A172 (cell line): ENCODE measurements around the gene C11orf98. TPM values are rescaled to one million over a fixed set of nuclear protein-coding genes. Genes with fewer than 3 reads are reported as not detected.

Experiments
- total RNA-seq: library from RNA; depleted of rRNA; stranded (reverse); fragments of >200 nt; shearing (Covaris generic); gene quantifications from 2 replicates; pipeline ENCODE4 v1.2.3, GENCODE V29; 2014; rRNA removed

Gene C11orf98
- total RNA-seq, 1 experiment from 2014 or later: 100 TPM

Other genes starting within 250 kb of the C11orf98 start
- gene SCGB1A1, start 246.2 kb downstream of the C11orf98 start, total RNA-seq: not detected in 2 replicates
- gene AHNAK, start 118.4 kb downstream of the C11orf98 start, total RNA-seq: 298 and 391 TPM in 2 replicates
- gene EEF1G, start 91.3 kb downstream of the C11orf98 start, total RNA-seq: 1,294 and 1,343 TPM in 2 replicates
- gene TUT1, start 73.7 kb downstream of the C11orf98 start, total RNA-seq: 7.9 and 9.6 TPM in 2 replicates
- gene MTA2, start 63.3 kb downstream of the C11orf98 start, total RNA-seq: 114 and 139 TPM in 2 replicates
- gene EML3, start 52.4 kb downstream of the C11orf98 start, total RNA-seq: 16.0 and 19.5 TPM in 2 replicates
- 3.4 and 6.4 TPM in 2 replicates for gene ROM1, start 52.0 kb downstream of the C11orf98 start, total RNA-seq
- gene B3GAT3, start 43.2 kb downstream of the C11orf98 start, total RNA-seq: 58.9 and 67.7 TPM in 2 replicates
- gene GANAB, start 18.6 kb downstream of the C11orf98 start, total RNA-seq: 184 and 257 TPM in 2 replicates
- gene INTS5, start 11.9 kb downstream of the C11orf98 start, total RNA-seq: 25.6 and 25.9 TPM in 2 replicates
- 3.0 and 8.7 TPM in 2 replicates for gene CSKMT, start 102 bp upstream of the C11orf98 start, total RNA-seq
- 13.8 and 17.7 TPM in 2 replicates for gene UQCC3, start 6.5 kb upstream of the C11orf98 start, total RNA-seq
- 2.5 and 6.6 TPM in 2 replicates for gene LBHD1, start 7.1 kb upstream of the C11orf98 start, total RNA-seq
- gene UBXN1, start 13.9 kb upstream of the C11orf98 start, total RNA-seq: 118 and 126 TPM in 2 replicates
- gene LRRN4CL, start 24.3 kb upstream of the C11orf98 start, total RNA-seq: 2.8 and 5.1 TPM in 2 replicates
- gene BSCL2, start 42.2 kb upstream of the C11orf98 start, total RNA-seq: 141 and 186 TPM in 2 replicates
- gene GNG3, start 42.5 kb upstream of the C11orf98 start, total RNA-seq: not detected in 2 replicates
- 5.1 and 6.5 TPM in 2 replicates for gene HNRNPUL2, start 62.2 kb upstream of the C11orf98 start, total RNA-seq
- gene TTC9C, start 63.3 kb upstream of the C11orf98 start, total RNA-seq: 41.0 and 69.6 TPM in 2 replicates
- 5.8 and 14.1 TPM in 2 replicates for gene ZBTB3, start 89.0 kb upstream of the C11orf98 start, total RNA-seq
- 96.7 and 104 TPM in 2 replicates for gene POLR2G, start 96.4 kb upstream of the C11orf98 start, total RNA-seq
- gene TAF6L, start 106.2 kb upstream of the C11orf98 start, total RNA-seq: 28.0 TPM in 2 replicates
- 32.3 and 51.8 TPM in 2 replicates for gene TMEM179B, start 122.2 kb upstream of the C11orf98 start, total RNA-seq
- 23.4 and 30.1 TPM in 2 replicates for gene TMEM223, start 126.8 kb upstream of the C11orf98 start, total RNA-seq
- 25.9 and 30.0 TPM in 2 replicates for gene NXF1, start 140.2 kb upstream of the C11orf98 start, total RNA-seq
- 28.0 and 33.8 TPM in 2 replicates for gene STX5, start 166.8 kb upstream of the C11orf98 start, total RNA-seq
- not detected in 2 replicates for gene TEX54, start 167.6 kb upstream of the C11orf98 start, total RNA-seq
- 92.4 and 104 TPM in 2 replicates for gene WDR74, start 174.4 kb upstream of the C11orf98 start, total RNA-seq
- 198 and 207 TPM in 2 replicates for gene SLC3A2, start 215.7 kb upstream of the C11orf98 start, total RNA-seq